Inflammatory macrophage (primary cell): ENCODE results near the gene LPAR6.

Source experiments
- DNase-seq, 2 donors: peaks; one replicate each; pipeline ENCODE4 v3.0.0-alpha.2; 2020 to 2022

LPAR6 gene

DNA sequence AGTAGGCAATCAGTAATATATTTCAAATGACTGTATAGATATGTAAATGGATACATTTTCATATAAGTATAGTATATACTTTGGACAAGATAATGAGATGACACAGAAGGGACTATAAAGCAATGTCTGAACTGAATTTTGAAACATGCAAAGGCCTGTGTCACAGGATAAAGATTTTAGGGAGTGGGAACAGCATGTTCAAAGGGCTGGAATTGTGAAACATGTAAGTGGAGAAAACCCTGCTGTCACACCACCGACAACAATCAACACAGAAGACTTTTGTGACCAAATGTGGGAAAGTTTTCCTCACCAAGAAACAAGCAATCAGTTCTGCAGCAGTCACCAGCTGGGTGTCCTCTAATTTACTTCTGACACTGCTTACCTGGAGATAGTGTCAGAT lies 42.9 kb downstream of the LPAR6 start:
- no peak for DNase-seq
